ENCODE data around the gene INF2. TPM values are rescaled to one million over a fixed set of nuclear protein-coding genes. Genes with fewer than 3 reads are reported as not detected.

The INF2 gene
- total and polyA plus RNA-seq, 12 donors: 22.5 to 73.8 (median 28.4) TPM

GRCh38 chr14:104741108-104741802, 51.8 kb downstream of the INF2 start:
- DNase-seq (no peak), ATAC-seq (peak in 1 of 8 donors; percentile 0)
- WGBS, 2 donors: 92 to 94% methylated on average over 29 of the region's 29 CpGs
- intact Hi-C loops (cut with DNase I): no loop called here
- H3K27me3 ChIP-seq: no peaks in the 10 kb centered on the region
- peaks cover 3 to 26% (median 16%) of the 10 kb centered on the region in 9 donors for H3K4me1 ChIP-seq
- H3K4me3 ChIP-seq: no peak overlapping the region
- TF ChIP-seq CTCF (IDR thresholded peaks at IDR 0.05): no peak
- peaks cover 0 to 87% (median 12%) of the 10 kb centered on the region in 9 donors for H3K36me3 ChIP-seq
- H3K9me3 ChIP-seq: no peaks in the 10 kb centered on the region
- H3K27ac ChIP-seq: peak overlapping the region in 1 of 10 donors; percentile 20

GRCh38 chr14:104741803-104742251, 52.4 kb downstream of the INF2 start:
- Histone ChIP-seq H3K9me3 (no peaks in the 10 kb centered on the region), H3K4me1 (peaks cover 3 to 25% (median 12%) of the 10 kb centered on the region in 9 donors), H3K27ac (no peak overlapping the region), H3K4me3 (no peak overlapping the region), H3K36me3 (peaks cover 0 to 92% (median 12%) of the 10 kb centered on the region in 9 donors), H3K27me3 (no peaks in the 10 kb centered on the region)
- 89 to 92% methylated on average over 23 of the region's 23 CpGs for WGBS, 2 donors
- no peak for TF ChIP-seq CTCF (IDR thresholded peaks at IDR 0.05)
- intact Hi-C loops (cut with DNase I): no loop called here
- no peak for DNase-seq
- ATAC-seq: peak in 2 of 8 donors; percentile 2 to 5

- intact Hi-C loops (cut with DNase I): no loop called here
- no peak for DNase-seq
- Histone ChIP-seq H3K27ac (no peak overlapping the region), H3K27me3 (no peaks in the 10 kb centered on the region), H3K4me3 (no peak overlapping the region), H3K9me3 (no peaks in the 10 kb centered on the region), H3K4me1 (peaks cover 0 to 21% (median 3%) of the 10 kb centered on the region in 9 donors), H3K36me3 (peaks cover 0 to 90% (median 12%) of the 10 kb centered on the region in 9 donors)
- no peak for ATAC-seq
- 88 to 89% methylated on average over 32 of the region's 32 CpGs for WGBS, 2 donors
- TF ChIP-seq CTCF (IDR thresholded peaks at IDR 0.05): no peak
Measured at GRCh38 chr14:104742586-104743455, 53.4 kb downstream of the INF2 start.
